AG04450 (cell line): ENCODE data around the gene ARIH2. TPM values are rescaled to one million over a fixed set of nuclear protein-coding genes. Genes with fewer than 3 reads are reported as not detected.
"Not testable (repeated sequence)": the region's sequence is repeated elsewhere in the genome, so short reads cannot be mapped to it uniquely, and the experiment has no call there.

Source experiments
- CTCF ChIA-PET: fragments of 300-600, 350-600 bp; formaldehyde crosslinking; extraction: SDS; loops from one replicate; lab custom pipeline; 2022; ENCODE audit warnings: antibody characterized with exemption, inconsistent platforms; lab: Charles Lee
- POLR2A ChIA-PET: fragments of 350-600 bp; formaldehyde crosslinking; extraction: SDS; loops from one replicate; lab custom pipeline; 2021; ENCODE audit warnings: antibody characterized with exemption, inconsistent platforms; lab: Yijun Ruan, JAX
- DNase-seq: peaks from one replicate; pipeline ENCODE4 v3.0.0-alpha.2; 2011; ENCODE audit warnings: low read depth, low spot score
- H3K27ac ChIP-seq: one replicate; pipeline ENCODE4 v1.5.1; 2012; ENCODE audit warnings: low read depth, low read length, control low read depth
- H3K27me3 ChIP-seq: one replicate; pipeline ENCODE4 v1.6.0; 2012; ENCODE audit warnings: low read length; ENCODE audit not compliant: control insufficient read depth, insufficient read depth
- H3K4me3 ChIP-seq: 2 replicates; pipeline ENCODE4 v1.5.1; 2011; ENCODE audit warnings: mild to moderate bottlenecking, low read depth, low read length, control low read depth
- H3K9me3 ChIP-seq: 2 replicates; pipeline ENCODE4 v1.5.1; 2012; ENCODE audit warnings: low read length; ENCODE audit not compliant: control insufficient read depth, insufficient read depth
- CTCF ChIP-seq: IDR thresholded peaks from 2 replicates; pipeline ENCODE4 v1.5.1; 2011; ENCODE audit warnings: low read depth, low read length, control low read depth, inconsistent platforms
- polyA plus RNA-seq: library from polyadenylated mRNA; depleted of rRNA; stranded (reverse); fragments of >200 nt; gene quantifications from 2 replicates; pipeline ENCODE4 v1.2.3, GENCODE V29; 2011

ARIH2 gene
- polyA plus RNA-seq, 1 experiment = 77.5 TPM

GRCh38 chr3:48896936-48897335, 21.7 kb upstream of the ARIH2 start:
- Histone ChIP-seq H3K9me3 (no peaks in the 10 kb centered on the region), H3K27me3 (no peaks in the 10 kb centered on the region), H3K27ac (no peak overlapping the region), H3K4me3 (no peak overlapping the region)
- CTCF ChIA-PET = interaction anchor here (0.6 to 1.8 kb wide), 2 partner anchors 42 to 157 kb away, joined by 5 to 10 read pairs; no protein-coding TSS in a partner anchor
- DNase-seq = no peak
- POLR2A ChIA-PET = no interaction called here
- TF ChIP-seq CTCF = no peak

GRCh38 chr3:48897460-48898376, 20.9 kb upstream of the ARIH2 start:
- H3K27ac ChIP-seq = no peak overlapping the region
- DNase-seq = no peak
- no peaks in the 10 kb centered on the region for H3K9me3 ChIP-seq
- POLR2A ChIA-PET = interaction anchor here (0.7 kb wide), 1 partner anchor 9 kb away, joined by 3 read pairs; no protein-coding TSS in a partner anchor
- CTCF ChIA-PET = interaction anchor here (1.8 kb wide), 1 partner anchor 158 kb away, joined by 5 read pairs; no protein-coding TSS in a partner anchor
- no peaks in the 10 kb centered on the region for H3K27me3 ChIP-seq
- H3K4me3 ChIP-seq = peak overlapping the region; percentile 83
- no peak for TF ChIP-seq CTCF

- peak; percentile 49 for DNase-seq
- peak within 1 kb of the TSS; percentile 83 for H3K4me3 ChIP-seq
- ChIA-PET CTCF (interaction anchor here (1.8 kb wide), 1 partner anchor 159 kb away, joined by 5 read pairs; no protein-coding TSS in a partner anchor), POLR2A (interaction anchor here (0.6 kb wide), 1 partner anchor 13 kb away, joined by 3 read pairs; no protein-coding TSS in a partner anchor)
- no peaks in the 10 kb centered on the region for H3K9me3 ChIP-seq
- H3K27me3 ChIP-seq = no peaks in the 10 kb centered on the region
- peak within 1 kb of the TSS; percentile 47 for H3K27ac ChIP-seq
- no peak for TF ChIP-seq CTCF
These were observed 20.0 kb upstream of the ARIH2 start, which contains the start of gene SLC25A20 for GRCh38 chr3:48898383-48899234. TSS of gene SLC25A20 (minus strand) at chr3:48898882. CDS start at chr3:48898794, 88 bp downstream.

- no peaks in the 10 kb centered on the region for H3K9me3 ChIP-seq
- TF ChIP-seq CTCF = no peak
- no peak overlapping the region for H3K27ac ChIP-seq
- no peak for DNase-seq
- no peaks in the 10 kb centered on the region for H3K27me3 ChIP-seq
- POLR2A ChIA-PET = interaction anchor here (0.6 kb wide), 1 partner anchor 12 kb away, joined by 3 read pairs; no protein-coding TSS in a partner anchor
- peak overlapping the region; percentile 83 for H3K4me3 ChIP-seq
- CTCF ChIA-PET = no interaction called here
These were observed 19.4 kb upstream of the ARIH2 start for GRCh38 chr3:48899273-48899672.

- H3K9me3 ChIP-seq, H3K27ac ChIP-seq, DNase-seq, H3K27me3 ChIP-seq, H3K4me3 ChIP-seq, CTCF ChIA-PET: not testable (repeated sequence)
- POLR2A ChIA-PET = interaction anchor here (0.7 kb wide), 1 partner anchor 309 kb away, joined by 17 read pairs; no protein-coding TSS in a partner anchor
These were observed 11.6 kb upstream of the ARIH2 start for GRCh38 chr3:48907026-48907425.
